COR-L47 (cell line): ENCODE measurements around the gene EPS15.
"Not testable (repeated sequence)": the region's sequence is repeated elsewhere in the genome, so short reads cannot be mapped to it uniquely, and the experiment has no call there.

ENCODE experiments used
- DNase-seq: peaks from one replicate; lab custom pipeline; 2025; lab: John Stamatoyannopoulos, UW

Gene EPS15

DNA sequence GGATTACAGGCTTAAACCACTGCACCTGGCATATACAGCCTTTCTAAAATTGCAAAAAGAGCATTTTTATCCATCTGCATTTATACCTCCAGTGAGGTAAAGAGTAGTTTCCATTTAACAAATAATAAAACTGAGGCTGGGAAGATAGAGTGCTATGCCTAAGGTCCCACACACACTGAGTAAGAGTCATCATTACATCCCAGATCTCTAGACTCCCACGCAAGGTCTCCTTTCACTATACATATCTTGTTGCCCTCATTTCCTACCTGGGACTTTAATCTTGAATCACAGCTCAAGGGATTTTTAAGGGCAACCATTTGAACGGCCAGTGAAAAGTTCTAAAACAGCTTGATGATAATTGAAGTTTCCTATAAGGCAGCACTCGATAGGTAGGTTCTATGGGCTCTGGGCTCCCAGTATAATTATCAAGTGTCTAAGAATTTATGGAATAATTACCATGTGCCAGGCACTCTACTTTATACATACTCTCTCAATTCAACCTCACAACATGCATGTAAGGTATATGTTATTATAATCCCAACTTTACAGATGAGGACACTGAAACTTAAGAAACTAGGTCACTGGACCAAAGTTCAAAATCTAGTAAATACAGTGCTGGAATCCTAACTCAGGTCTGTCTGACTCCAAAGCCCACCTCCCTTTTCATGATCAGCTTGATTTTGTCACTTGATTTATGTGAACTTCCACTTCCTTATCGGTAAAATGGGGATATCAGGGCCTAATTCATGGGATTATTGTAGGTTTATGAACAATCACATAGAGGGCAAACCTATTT is 23.3 kb upstream of the EPS15 start:
- DNase-seq = no peak

DNA sequence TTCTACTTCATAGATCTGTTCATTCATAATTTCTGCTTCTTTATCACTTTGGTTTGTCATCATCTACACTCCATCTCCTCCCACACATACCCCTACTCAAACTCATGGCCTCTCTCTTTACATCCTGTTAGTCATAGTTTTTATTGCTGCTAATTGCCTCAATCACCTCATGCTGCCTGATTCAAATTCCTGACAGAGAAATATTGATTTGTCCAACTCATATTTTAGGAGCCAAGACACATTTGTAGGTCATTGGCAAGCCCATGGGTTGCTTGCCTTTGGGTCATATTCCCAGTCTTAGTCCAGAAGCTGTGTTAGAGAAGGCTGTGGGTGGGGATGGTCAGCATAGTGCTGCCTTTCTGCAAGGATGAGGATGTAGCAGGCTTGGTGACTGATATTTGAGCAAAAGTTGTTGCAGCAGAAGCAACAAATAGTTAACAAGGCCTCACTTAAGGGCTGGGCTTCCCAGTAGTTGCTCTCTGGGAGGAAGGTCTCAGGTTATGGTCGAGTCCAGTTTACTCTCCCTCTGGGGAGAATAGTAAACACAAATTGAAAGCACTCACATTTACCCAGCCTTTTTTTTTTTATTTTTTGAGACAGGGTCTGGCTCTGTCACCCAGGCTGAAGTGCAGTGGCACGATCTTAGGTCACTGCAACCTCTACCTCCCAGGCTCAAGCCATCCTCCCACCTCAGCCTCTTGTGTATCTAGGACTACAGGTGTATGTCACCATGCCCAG is 22.4 kb upstream of the EPS15 start:
- no peak for DNase-seq

DNA sequence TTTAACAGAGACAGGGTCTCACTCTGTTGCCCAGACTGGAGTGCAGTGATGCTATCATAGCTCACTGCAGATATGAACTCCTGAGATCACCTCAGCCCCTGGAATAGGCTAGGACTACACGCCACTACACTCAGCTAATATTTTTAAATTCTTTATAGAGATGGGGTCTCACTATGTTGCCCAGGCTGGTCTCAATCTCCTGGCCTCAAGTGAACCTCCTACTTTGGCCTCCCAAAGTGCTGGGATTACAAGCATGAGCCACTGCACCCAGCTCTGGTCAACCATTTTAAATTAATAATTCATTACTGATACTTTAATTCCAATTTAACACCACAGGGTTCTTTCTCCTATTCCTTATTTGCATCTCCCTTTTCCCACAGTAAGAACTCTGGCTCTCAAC is 18.5 kb upstream of the EPS15 start:
- no peak for DNase-seq

DNA sequence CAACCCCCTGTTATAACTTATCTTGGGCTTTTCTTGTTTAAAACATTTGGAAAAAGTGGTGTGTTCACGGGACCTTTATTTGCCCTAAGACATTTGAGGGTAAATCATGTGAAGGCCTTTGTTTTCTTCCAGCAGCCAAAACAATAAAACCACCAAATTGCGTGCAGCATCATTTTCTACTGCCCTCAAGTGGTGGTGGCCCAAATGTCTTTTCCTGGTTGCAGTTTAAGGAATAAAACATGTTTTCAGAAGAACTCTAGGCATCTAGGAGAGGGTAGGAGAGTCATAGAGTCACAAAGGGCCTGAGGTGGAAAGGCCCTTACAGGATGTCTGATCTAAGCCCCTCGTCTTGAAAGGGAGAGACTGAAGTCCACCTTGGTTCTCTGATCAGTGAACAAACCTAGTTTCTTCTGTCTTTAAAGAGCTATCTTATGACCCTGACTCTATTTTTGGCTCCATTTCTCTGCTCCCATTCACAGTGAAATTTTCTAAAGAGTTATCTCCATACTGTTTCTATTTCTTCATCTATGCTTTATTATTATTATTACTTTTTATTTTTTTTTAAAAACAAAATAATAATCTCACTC is 16.0 kb upstream of the EPS15 start:
- DNase-seq = peak; percentile 36

DNA sequence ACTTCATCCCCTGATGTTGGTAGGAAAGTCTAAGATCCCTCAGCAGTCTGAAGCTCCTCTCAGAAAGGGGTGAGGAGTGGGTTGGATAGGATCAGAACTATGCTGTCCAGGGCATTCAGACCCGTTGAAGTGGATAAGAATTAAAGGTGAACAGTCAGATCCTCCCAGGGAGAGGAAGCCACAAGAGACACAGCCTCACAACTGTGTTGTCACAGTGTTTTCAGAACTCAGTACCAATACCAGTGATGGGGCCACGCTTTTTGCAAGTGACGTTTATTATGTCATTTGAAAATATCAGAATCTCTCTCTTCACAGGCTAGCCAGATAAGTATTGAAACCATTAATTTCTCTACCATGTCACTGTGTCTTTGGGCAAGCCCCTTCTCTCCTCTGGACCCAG is 15.4 kb upstream of the EPS15 start:
- no peak for DNase-seq

DNA sequence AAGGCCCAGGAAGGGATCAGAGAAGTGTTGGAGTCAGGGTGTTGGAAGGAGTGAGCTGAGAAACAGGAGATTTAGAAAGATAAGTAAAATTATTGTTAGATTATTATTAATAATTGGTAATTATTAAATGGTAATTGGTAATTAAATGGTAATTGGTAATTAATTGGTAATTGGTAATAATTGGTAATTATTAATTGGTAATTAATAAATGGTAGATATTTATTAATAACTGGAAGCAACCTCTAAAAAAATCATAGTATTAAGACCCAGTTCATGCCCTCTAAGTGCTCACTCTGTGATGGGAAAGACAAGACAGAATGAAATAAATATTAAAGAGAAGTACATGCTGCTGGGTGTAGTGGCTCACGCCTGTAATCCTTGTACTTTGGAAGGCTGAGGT is 13.8 kb upstream of the EPS15 start:
- no peak for DNase-seq

DNA sequence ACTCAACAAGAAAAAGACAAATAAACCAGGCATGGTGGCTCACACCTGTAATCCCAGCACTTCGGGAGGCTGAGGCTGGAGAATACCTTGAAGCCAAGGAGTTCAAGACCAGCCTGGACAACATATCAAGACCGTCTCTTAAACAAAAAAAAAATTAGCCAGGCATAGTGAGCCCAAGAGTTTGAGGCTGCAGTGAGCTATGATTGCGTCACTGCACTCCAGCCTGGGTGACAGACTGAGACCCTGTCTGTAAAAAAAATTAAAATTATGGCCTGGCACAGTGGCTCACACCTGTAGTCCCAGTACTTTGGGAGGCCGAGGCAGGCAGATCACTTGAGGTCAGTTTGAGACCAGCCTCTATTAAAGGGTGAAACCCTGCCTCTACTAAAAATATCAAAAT is 11.4 kb upstream of the EPS15 start:
- not testable (repeated sequence) for DNase-seq

DNA sequence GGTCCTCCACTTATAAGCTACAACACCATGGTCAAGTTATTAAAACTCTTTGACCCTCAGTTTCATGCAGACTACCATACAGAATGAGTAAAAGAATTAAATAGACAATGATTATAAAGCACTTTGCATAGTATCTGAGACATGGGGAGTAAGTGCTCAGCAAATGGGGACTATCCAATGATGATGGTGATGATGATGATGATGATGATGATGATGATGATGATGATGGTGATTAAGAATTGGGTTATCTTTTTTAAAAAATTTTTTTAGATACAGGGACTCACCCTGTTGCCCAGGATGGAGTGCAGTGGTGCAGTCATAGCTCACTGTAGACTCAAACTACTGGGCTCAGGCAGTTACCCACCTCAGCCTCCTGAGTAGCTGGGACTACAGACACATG is 8.1 kb upstream of the EPS15 start:
- DNase-seq = no peak

DNA sequence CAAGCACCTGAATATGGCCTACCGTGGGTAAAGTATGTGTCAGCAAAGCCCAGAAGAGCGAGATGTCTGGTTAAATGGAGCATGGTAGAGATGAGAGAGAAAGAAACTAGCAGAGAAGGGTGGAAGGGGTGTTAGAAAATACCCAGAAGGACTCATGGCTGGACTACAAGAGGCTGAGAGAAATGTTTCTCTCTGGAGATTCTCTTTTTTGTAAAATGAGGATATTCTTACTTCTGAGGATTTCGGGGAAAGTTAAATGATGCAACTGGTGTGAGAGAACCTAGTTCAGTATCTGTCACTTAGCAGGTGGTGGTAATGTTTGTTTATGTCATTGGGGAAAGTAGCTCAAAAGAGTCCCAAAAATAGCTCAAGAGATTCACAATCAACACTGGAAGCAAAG is 7.2 kb upstream of the EPS15 start:
- DNase-seq = no peak

DNA sequence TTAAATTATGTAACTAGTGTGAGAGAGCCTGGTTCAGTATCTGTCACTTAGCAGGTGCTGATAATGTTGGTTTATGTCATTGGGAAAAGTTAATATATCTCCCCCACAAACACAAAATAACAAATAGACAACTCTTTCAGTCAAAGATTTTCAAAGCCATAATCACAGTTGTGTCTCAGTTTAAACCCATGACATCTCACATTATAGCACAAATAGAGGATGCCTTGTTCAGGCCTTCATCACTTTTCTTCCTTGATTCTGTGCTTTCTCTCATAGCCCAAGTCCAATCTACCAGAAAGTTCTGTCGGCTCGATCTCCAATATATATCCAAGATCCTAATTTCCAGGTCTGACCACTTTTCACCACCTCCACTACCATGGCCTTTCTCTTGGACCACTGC is 6.2 kb upstream of the EPS15 start:
- DNase-seq = no peak

DNA sequence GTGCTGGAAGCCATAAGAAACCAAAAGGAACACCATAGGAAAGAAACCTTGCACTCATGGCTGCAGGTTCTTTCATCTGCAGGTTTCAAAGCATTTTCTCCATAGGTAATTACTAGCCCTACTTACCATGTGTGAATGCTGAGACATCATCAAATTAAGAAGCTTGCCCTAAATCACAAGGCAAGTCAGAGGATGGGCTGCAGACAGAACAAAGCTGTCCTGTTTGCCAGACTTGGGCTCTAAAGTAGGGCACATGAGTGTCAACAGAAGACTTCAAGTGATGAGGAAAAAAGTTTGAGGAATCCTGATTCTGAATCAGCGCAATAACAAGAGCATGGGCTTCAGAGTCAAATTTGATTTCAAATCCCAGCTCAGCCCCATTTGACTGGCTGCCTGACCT is 5.8 kb upstream of the EPS15 start:
- no peak for DNase-seq

DNA sequence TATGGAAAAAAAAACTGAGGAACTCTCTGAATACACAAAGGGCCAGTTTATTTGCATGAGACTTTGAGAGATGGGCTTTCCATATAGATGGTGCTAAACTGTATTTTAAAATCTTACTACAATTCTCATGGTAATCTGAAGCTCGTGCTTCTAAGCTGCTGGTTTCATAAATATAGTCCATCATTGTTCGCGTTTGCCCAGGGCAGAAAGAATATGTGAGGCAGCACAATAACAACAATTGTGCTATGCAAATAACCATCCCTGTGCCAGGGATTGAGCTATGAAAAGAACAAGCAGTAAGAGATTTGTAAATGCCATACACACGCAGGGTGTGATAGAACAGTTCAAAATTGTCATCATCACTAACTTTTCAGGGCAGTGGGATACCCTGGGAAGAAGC is 4.9 kb upstream of the EPS15 start:
- no peak for DNase-seq

DNA sequence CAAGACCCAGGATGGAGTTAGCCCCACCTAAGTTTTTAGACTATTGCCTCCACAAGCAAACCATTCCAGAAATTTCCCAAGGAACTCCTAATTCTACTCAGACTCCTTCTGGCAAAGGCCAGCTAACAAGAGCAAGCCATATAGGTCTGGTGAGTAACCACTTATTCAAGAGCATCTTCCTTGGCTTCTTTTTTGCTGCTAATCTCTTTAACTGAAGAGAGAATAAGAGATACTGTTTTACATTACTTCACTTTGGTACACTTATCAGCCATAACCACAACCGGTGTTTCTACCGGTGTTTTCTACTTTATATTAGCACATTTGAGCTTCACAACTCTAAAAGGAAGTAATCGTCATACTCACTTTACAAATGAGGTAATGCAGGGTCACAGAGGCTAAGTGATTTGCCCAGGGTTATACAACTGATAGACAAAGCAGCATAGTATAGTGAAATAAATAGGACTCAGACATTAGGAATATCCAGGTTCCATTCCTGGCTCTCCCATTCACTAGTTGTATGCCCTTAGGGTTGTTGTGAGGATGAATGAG is 1.7 kb upstream of the EPS15 start:
- DNase-seq = no peak

DNA sequence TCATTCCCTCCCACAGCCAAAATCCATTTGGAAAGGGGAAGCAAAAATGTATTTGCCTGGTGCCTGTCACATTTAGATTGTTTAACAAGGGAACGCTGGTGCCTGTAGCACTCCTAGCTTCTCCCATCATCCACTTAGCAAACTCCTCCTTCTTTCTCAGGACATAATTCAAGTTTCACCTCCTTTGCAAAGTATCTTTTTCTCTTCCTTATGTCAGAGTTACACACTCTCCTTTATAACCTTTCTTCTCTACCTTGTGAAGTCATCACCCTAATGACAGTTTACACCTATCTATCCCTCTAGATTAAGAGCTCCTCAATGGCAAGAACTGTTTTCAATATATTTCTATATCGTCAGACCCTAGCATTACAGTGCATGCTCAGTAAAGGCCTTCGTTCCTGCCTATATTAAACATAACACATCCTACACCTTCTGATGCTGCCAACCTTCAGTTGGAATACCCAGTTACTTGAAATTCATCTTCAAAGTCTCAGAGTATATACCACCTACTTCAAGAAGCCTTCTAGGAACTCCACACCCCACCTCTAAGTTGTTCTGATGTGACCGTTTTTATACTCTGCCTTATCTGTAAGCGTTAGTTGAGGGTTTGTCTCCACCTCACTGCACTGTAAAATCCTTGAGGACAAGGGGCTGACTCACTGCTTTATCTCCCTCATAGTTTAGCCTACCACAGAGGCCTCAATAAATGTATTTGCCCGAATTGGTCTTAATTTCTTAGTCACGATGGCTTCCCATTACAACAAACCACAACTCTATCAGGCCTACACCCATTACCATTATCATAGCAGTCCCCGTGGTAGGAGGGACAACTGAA is 1.0 kb upstream of the EPS15 start:
- no peak for DNase-seq

DNA sequence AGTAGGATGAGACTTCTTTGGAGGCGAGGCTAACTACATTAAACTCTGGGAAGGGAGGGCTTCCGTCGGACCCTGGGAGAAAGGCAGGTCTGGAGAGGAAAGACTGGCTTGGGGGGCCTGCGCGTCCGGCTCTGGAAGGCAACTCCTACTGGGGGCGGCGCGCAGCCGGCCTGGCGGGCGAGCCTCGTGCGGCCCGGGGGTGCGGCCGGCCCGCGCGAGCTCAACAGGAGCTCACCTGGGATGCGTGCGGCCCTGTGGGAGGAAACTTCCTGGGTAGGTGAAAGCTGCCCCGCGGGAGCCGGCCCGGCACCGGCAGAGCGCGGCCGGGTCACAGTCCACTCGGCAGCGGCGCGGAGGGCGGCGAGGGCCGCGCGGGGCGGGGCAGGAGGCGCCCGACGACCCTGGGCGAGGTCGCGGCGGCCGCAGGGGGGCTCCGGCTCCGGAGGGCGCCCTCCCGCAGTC is 449 bp downstream of the EPS15 start:
- no peak for DNase-seq

DNA sequence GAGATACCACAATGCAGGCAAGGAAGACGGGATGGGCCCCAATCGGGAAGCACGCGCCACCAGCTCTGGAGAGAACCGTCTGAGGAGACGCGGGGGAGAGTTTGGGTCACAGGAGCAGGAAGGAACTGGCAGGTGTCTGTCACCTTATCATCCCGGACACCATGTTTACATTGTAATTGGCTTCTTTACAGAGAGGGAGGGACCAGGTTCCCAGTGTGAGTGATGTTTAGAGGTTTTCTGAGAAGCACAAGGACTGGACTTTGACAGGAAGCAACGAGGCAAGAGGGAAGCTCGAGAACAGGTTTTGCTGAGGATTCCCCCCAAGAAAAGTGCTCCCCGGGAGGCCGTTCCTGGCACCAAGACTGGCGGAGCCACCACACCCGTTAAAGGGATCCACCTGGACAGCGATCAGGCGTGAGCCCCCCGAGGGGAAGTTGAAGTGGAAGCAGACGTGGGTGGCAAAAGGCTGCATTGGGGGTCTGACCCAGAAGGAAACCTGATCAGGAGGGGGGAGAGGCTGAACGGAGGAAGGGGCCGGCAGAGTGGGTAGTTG is 957 bp downstream of the EPS15 start:
- DNase-seq = peak; percentile 22

DNA sequence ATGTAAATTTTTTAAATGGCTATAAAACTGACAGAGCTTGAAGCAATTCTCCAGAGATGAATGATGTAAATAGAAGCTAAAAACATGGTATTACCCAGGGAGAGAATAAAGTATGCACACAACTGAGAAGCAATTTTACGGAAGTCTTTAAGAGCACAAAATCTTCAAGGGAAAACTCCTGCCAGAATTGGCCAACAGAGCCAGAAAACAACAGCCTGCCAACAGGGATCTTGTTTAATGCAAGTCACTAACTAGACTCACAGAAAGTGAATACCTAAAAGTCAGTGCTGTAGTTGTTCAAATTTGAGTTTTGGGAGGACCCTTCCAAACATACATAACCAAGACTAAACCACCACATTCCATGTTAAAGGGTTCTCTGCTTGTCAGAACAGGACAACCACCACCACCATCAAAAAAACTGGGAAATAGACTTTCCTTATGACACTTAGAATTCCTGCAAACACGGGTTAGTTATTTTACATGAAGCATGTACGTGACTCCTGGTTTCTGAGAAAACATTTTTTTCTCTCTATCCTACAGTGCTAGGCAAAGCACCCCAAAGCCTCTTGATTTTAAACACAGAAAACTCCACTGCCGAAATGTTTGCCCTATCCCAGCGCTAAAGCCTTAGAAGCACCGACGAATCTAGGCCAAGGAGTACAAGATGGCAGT is 1.6 kb downstream of the EPS15 start:
- no peak for DNase-seq

DNA sequence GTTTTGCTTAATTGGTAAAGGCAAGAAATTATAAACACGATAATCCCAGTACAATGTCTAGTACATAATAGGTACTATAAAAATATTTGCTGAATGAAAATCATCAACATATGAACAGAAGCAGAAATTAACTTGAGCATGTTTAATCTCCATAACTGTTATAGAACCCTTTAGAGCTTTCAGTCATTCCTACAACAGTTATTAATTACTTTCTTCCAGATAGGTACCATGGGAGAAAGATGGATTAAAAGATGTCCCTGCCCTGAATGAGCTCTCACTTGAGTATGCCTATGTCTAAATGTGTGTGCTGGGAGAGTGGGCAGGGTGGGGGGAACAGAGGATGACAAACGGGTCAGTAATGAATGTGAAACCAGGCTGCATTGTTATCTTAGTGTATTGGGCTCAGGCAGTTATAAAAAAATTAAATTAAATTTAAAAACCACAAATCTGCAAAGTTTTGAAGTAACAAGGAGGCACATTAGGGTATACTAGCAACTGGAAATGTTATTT is 2.4 kb downstream of the EPS15 start:
- DNase-seq = no peak

DNA sequence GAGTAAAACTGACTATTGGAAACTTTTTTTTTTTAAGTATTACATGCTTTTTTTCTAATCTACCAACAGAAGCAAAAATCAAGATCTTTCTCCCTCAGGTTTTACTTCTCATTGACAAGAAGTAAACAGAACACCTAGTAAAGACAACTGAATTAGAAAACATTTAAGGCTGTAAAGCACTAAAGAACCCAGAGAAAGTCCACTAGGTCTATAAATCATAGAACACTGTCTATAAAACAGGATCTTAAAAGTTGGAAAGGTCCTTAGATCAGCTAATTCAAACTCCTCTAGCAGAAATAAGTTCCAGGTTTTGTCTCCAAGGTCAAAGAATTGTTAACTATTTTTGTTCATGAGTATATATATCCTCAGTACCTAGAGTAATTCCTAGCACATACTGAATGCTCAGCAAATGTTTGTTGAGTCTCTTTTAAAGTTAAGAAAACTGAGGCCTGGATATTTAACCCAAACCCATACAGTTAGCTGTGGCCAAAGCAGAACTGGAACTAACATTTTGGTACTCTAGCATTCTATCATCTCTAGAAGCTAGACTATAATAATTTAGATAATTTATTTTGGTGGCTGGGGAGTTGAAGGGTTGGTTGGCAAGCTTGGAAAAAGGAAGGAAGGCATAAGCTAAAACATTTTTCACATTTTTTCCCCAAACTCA is 3.0 kb downstream of the EPS15 start:
- no peak for DNase-seq

DNA sequence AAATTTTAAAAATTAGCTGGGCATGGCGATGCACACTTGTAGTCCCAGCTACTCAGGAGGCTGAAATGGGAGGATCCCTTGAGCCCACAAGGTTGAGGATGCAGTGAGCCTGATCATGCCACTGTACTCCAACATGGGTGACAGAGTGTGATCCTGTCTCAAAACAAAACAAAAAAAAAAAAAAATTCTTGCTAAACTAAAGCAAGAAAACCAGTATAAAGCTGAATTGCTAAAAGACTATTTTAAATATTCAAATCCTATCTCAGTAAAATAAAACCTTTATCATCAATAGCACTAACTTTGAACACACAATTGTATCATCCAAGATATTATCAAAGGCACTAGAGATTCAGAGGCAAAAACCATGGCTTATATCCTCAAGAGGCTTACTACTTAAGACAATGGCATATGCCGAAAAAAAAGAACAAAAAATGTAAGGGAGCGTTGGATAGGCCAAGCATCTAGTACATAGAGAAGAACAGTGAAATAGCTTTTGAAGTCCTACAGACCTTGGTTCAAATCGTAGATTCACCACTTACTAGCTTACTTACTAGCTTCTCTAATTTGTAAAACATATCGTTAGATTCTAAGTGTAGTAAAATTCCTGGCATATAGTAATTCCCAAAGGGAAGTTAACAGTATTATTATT is 3.6 kb downstream of the EPS15 start:
- DNase-seq = no peak
